H9 (cell line): ENCODE data around the gene CRPPA. TPM values are rescaled to one million over a fixed set of nuclear protein-coding genes. Genes with fewer than 3 reads are reported as not detected.

Source experiments
- DNase-seq: peaks from one replicate; pipeline ENCODE4 v3.0.0-alpha.2; 2017
- H2AFZ ChIP-seq: one replicate; pipeline ENCODE4 v1.6.1; 2013; ENCODE audit warnings: mild to moderate bottlenecking, low read length, control low read depth, moderate library complexity
- H2AK5ac ChIP-seq: 2 replicates; pipeline ENCODE4 v1.6.1; 2013; ENCODE audit warnings: low read length, control low read depth, mixed read lengths; ENCODE audit not compliant: insufficient read length
- H2BK120ac ChIP-seq: one replicate; pipeline ENCODE4 v1.6.1; 2013; ENCODE audit warnings: low read depth, mild to moderate bottlenecking, low read length, control low read depth, inconsistent platforms; ENCODE audit not compliant: poor library complexity, severe bottlenecking
- H2BK12ac ChIP-seq: 2 replicates; pipeline ENCODE4 v1.6.1; 2013; ENCODE audit warnings: low read length, control low read depth, mixed read lengths, low read depth; ENCODE audit not compliant: insufficient read length
- H2BK15ac ChIP-seq: 2 replicates; pipeline ENCODE4 v1.6.1; 2013; ENCODE audit warnings: low read depth, low read length, control low read depth
- H2BK20ac ChIP-seq: one replicate; pipeline ENCODE4 v1.6.1; 2013; ENCODE audit warnings: low read depth, mild to moderate bottlenecking, low read length, control low read depth, inconsistent platforms; ENCODE audit not compliant: poor library complexity, severe bottlenecking
- H2BK5ac ChIP-seq: 2 replicates; pipeline ENCODE4 v1.6.1; 2013; ENCODE audit warnings: low read length, control low read depth, mixed read lengths; ENCODE audit not compliant: insufficient read length
- H3K14ac ChIP-seq: 2 replicates; pipeline ENCODE4 v1.6.1; 2013; ENCODE audit warnings: low read length, control low read depth; ENCODE audit not compliant: insufficient read depth
- H3K18ac ChIP-seq: 2 replicates; pipeline ENCODE4 v1.6.1; 2013; ENCODE audit warnings: low read depth, mild to moderate bottlenecking, mixed read lengths, low read length, control low read depth; ENCODE audit not compliant: insufficient read length
- H3K23ac ChIP-seq: 2 replicates; pipeline ENCODE4 v1.6.1; 2013; ENCODE audit warnings: low read length, control low read depth, mixed read lengths, low read depth; ENCODE audit not compliant: insufficient read length
- H3K23me2 ChIP-seq: 2 replicates; pipeline ENCODE4 v1.6.1; 2013; ENCODE audit warnings: low read depth, mild to moderate bottlenecking, mixed read lengths, low read length, control low read depth; ENCODE audit not compliant: insufficient read length, poor library complexity, severe bottlenecking
- H3K27ac ChIP-seq: 2 replicates; pipeline ENCODE4 v1.5.1; 2013; ENCODE audit warnings: low read length, control low read depth, mixed read lengths, low read depth; ENCODE audit not compliant: insufficient read length
- H3K27me3 ChIP-seq: 2 replicates; pipeline ENCODE4 v1.6.1; 2013; ENCODE audit warnings: low read length, control low read depth, inconsistent platforms; ENCODE audit not compliant: insufficient read depth
- H3K4ac ChIP-seq: 2 replicates; pipeline ENCODE4 v1.6.1; 2013; ENCODE audit warnings: low read depth, mild to moderate bottlenecking, control low read depth, inconsistent platforms, low read length, moderate library complexity
- H3K4me1 ChIP-seq: 2 replicates; pipeline ENCODE4 v1.6.1; 2013; ENCODE audit warnings: low read length, control low read depth, inconsistent platforms; ENCODE audit not compliant: insufficient read depth
- H3K4me2 ChIP-seq: 2 replicates; pipeline ENCODE4 v1.6.1; 2013; ENCODE audit warnings: low read length, control low read depth, mixed read lengths; ENCODE audit not compliant: insufficient read length, insufficient read depth
- H3K56ac ChIP-seq: 2 replicates; pipeline ENCODE4 v1.6.1; 2013; ENCODE audit warnings: low read depth, mild to moderate bottlenecking, mixed read lengths, low read length, control low read depth; ENCODE audit not compliant: insufficient read length
- H3K79me1 ChIP-seq: 2 replicates; pipeline ENCODE4 v1.6.1; 2013; ENCODE audit warnings: low read depth, mild to moderate bottlenecking, moderate library complexity, low read length, control low read depth, inconsistent platforms; ENCODE audit not compliant: insufficient read depth, poor library complexity, severe bottlenecking
- H3K79me2 ChIP-seq: 2 replicates; pipeline ENCODE4 v1.6.1; 2013; ENCODE audit warnings: low read length, control low read depth, inconsistent platforms; ENCODE audit not compliant: insufficient read depth
- H3K9ac ChIP-seq: 2 replicates; pipeline ENCODE4 v1.6.1; 2013; ENCODE audit warnings: low read length, control low read depth, mixed read lengths; ENCODE audit not compliant: insufficient read length; ENCODE audit errors: extremely low read depth
- H3K9me3 ChIP-seq: one replicate; pipeline ENCODE4 v1.6.1; 2013; ENCODE audit warnings: low read depth, low read length, inconsistent platforms; ENCODE audit not compliant: control insufficient read depth
- H3T11ph ChIP-seq: one replicate; pipeline ENCODE4 v1.6.1; 2013; ENCODE audit warnings: mild to moderate bottlenecking, low read length, control low read depth, inconsistent platforms
- H4K20me1 ChIP-seq: one replicate; pipeline ENCODE4 v1.6.1; 2013; ENCODE audit not compliant: control insufficient read depth, insufficient read length, insufficient read depth
- H4K5ac ChIP-seq: 2 replicates; pipeline ENCODE4 v1.6.1; 2013; ENCODE audit warnings: low read depth, mild to moderate bottlenecking, mixed read lengths, low read length, control low read depth; ENCODE audit not compliant: insufficient read length
- H4K8ac ChIP-seq: replicated peaks from 2 replicates; pipeline ENCODE4 v1.6.1; 2013; ENCODE audit warnings: low read length, control low read depth, mixed read lengths, low read depth; ENCODE audit not compliant: insufficient read length
- H4K91ac ChIP-seq: 2 replicates; pipeline ENCODE4 v1.6.1; 2013; ENCODE audit warnings: low read depth, mild to moderate bottlenecking, moderate library complexity, mixed read lengths, low read length, control low read depth; ENCODE audit not compliant: insufficient read length
- H3K27ac Mint-ChIP-seq, 3 experiments: 2 replicates in 2 of 3; 3 replicates in 1 of 3; pipeline ENCODE4 v1.8.0; 2020 to 2021; ENCODE audit warnings: mixed read lengths in 3 of 3, mild to moderate bottlenecking in 1 of 3, moderate library complexity in 1 of 3
- H3K27me3 Mint-ChIP-seq: 2 replicates; pipeline ENCODE4 v1.8.0; 2021; ENCODE audit warnings: low read depth, mild to moderate bottlenecking, moderate library complexity, mixed read lengths
- H3K36me3 Mint-ChIP-seq, 3 experiments: 2 replicates in 2 of 3; 3 replicates in 1 of 3; pipeline ENCODE4 v1.8.0; 2020 to 2021; ENCODE audit warnings: low read depth in 3 of 3, mixed read lengths in 3 of 3; ENCODE audit not compliant: insufficient read depth in 1 of 3
- H3K4me1 Mint-ChIP-seq, 2 experiments: 2 replicates each; pipeline ENCODE4 v1.8.0; 2020; ENCODE audit warnings: mixed read lengths in 2 of 2
- H3K4me3 Mint-ChIP-seq, 2 experiments: 2 replicates in 1 of 2; 3 replicates in 1 of 2; pipeline ENCODE4 v1.8.0; 2020 to 2021; ENCODE audit warnings: mild to moderate bottlenecking in 2 of 2, mixed read lengths in 2 of 2, moderate library complexity in 1 of 2
- H3K9me3 Mint-ChIP-seq, 2 experiments: 2 replicates in 1 of 2; 3 replicates in 1 of 2; pipeline ENCODE4 v1.8.0; 2020; ENCODE audit warnings: mild to moderate bottlenecking in 2 of 2, mixed read lengths in 2 of 2, moderate library complexity in 1 of 2
- WGBS: extraction: QIAGEN DNeasy Blood & Tissue Kit; methylation state at CpG from one replicate; pipeline ENCODE4 v1.1.7; 2013; ENCODE audit warnings: missing lambda C conversion rate, low lambda C conversion rate, mixed read lengths; ENCODE audit not compliant: insufficient read length; ENCODE audit errors: extremely low coverage; 5-methylcytosine and 5-hydroxymethylcytosine counted together
- total RNA-seq: library from RNA; stranded (reverse); gene quantifications from 2 replicates; pipeline ENCODE4 v1.2.1, GENCODE V29; 2021
- TF ChIP-seq, protein P1 (sequence below): fragments of 200-600 bp; sonication (generic); conservative IDR thresholded peaks from 3 replicates; pipeline ENCODE4 v1.8.0; 2021; ENCODE audit warnings: antibody characterized with exemption, mild to moderate bottlenecking

CRPPA gene
- total RNA-seq, 1 experiment from 2014 or later, result 1.9 TPM

DNA sequence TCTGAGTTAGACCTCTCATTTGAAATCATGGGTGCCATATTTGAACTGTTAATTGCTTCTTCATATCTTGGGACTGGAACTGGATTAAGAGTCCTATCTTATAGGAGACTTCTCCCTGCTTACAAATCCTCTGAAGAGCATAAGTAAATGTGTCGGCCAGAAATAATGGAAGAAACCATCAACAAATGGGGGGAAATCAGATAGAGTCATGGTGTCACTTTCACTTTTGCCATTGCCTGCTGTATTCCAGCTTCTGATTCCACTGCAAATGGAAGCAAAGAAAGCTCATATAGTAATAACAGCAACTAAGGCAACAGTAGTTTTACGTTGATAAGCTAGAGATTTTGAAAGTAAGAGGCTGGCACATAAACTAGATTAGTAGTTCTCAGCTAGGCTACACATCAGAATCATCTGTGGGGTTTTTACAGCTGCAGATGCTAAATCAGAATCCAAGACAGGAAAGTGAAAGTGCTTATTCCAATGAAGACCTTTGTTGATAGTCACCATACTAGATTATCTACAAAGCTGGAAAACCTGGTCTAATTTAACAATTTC lies 12.3 kb upstream of the CRPPA start:
- no CpG with 5 or more reads among the region's 2 CpGs for WGBS
- no peaks in the 10 kb centered on the region for H3K9me3 Mint-ChIP-seq

More for the DNA sequence above, 12.3 kb upstream of the CRPPA start:
- no peak overlapping the region for H4K5ac ChIP-seq
- H2AK5ac ChIP-seq, result no peak overlapping the region
- no peak overlapping the region for H3K23ac ChIP-seq
- no peaks in the 10 kb centered on the region for H3K9me3 ChIP-seq
- H4K20me1 ChIP-seq, result no peaks in the 10 kb centered on the region
- no peak overlapping the region for H2BK20ac ChIP-seq
- H2BK5ac ChIP-seq, result no peak overlapping the region
- H3K9ac ChIP-seq, result no peak overlapping the region
- H2BK120ac ChIP-seq, result no peak overlapping the region
- no peak overlapping the region for H2BK15ac ChIP-seq
- H3K56ac ChIP-seq, result no peak overlapping the region
- H3K18ac ChIP-seq, result no peak overlapping the region
- H3T11ph ChIP-seq, result no peak overlapping the region
- Mint-ChIP-seq H3K36me3 (no peaks in the 10 kb centered on the region), H3K27ac (no peak overlapping the region), H3K27me3 (no peaks in the 10 kb centered on the region), H3K4me3 (no peak overlapping the region), H3K4me1 (no peaks in the 10 kb centered on the region)
- H3K27ac ChIP-seq, result no peak overlapping the region
- H3K23me2 ChIP-seq, result no peaks in the 10 kb centered on the region
- no peak overlapping the region for H3K4me2 ChIP-seq
- TF ChIP-seq, protein P1, sequence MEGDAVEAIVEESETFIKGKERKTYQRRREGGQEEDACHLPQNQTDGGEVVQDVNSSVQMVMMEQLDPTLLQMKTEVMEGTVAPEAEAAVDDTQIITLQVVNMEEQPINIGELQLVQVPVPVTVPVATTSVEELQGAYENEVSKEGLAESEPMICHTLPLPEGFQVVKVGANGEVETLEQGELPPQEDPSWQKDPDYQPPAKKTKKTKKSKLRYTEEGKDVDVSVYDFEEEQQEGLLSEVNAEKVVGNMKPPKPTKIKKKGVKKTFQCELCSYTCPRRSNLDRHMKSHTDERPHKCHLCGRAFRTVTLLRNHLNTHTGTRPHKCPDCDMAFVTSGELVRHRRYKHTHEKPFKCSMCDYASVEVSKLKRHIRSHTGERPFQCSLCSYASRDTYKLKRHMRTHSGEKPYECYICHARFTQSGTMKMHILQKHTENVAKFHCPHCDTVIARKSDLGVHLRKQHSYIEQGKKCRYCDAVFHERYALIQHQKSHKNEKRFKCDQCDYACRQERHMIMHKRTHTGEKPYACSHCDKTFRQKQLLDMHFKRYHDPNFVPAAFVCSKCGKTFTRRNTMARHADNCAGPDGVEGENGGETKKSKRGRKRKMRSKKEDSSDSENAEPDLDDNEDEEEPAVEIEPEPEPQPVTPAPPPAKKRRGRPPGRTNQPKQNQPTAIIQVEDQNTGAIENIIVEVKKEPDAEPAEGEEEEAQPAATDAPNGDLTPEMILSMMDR, result no peak
- H2BK12ac ChIP-seq, result no peak overlapping the region
- no peaks in the 10 kb centered on the region for H3K27me3 ChIP-seq
- H2AFZ ChIP-seq, result no peak overlapping the region
- no peak overlapping the region for H4K8ac ChIP-seq
- H4K91ac ChIP-seq, result no peak overlapping the region
- no peaks in the 10 kb centered on the region for H3K4me1 ChIP-seq
- H3K79me2 ChIP-seq, result no peaks in the 10 kb centered on the region
- no peak overlapping the region for H3K14ac ChIP-seq
- DNase-seq, result no peak
- no peak overlapping the region for H3K4ac ChIP-seq
- no peaks in the 10 kb centered on the region for H3K79me1 ChIP-seq
